Sigmoid colon (tissue), 4 donors: ENCODE data around the gene CDPF1.

Source experiments
- EP300 ChIP-seq, 4 donors: sonication (generic); formaldehyde crosslinking; IDR thresholded peaks; one replicate each; pipeline ENCODE4 v1.6.1; 2017; ENCODE audit warnings: antibody characterized with exemption in 4 of 4
- POLR2A ChIP-seq, 2 donors: fragments of 450-650 bp; IDR thresholded peaks; one replicate each; pipeline ENCODE4 v1.6.1; 2016; ENCODE audit warnings: antibody characterized with exemption in 2 of 2, mild to moderate bottlenecking in 2 of 2, moderate library complexity in 2 of 2
- POLR2AphosphoS5 ChIP-seq, 4 donors: sonication (generic); formaldehyde crosslinking; IDR thresholded peaks; one replicate each; pipeline ENCODE4 v1.6.1; 2017; ENCODE audit warnings: antibody characterized with exemption in 4 of 4
- TF ChIP-seq, protein P1 (sequence below), 4 experiments: fragments of 450-650 bp in 3 of 4; fragments of 200-600 bp in 1 of 4; IDR thresholded peaks; one replicate each; pipeline ENCODE4 v1.5.1; 2016 to 2019; ENCODE audit warnings: antibody characterized with exemption in 4 of 4, mild to moderate bottlenecking in 3 of 4, moderate library complexity in 2 of 4

DNA sequence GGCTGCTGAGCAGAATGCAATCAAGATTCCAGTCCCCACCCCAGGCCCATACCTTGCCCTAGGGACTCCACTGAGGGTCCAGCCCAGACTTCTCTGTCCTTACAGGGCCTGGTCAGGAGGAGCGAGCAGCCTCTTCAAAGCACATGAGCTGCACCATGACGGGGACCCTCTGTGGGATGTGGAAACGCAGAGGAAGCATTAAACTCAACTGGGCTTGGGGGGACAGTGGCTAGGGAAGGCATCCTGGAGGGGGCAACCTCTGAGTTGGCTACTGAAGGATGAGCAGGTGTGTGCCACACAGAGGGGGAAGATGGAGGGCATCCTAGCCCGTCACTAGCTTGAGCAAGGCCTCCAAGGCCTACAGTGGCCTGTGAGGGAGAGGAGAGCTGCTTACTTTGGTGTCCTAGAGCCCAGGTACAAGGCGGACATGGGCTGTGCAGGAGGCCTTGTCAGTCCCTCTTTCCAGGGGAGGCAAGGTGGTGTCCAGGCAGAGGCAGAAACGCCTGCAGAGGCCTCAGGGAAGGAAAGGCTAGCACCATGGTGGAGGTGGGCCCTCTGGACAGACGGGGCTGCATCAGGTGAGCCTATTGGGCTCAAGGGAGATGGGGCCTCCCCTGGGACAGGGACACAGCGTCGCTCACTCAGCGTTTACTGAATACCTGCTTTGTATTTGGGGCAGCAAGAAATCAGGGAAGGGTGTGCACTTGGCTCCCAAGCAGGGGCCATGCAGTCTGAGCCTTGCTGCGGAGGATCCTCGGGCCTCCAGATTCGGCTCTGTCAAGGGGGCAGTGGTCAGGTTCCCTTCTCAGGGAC, 32.0 kb upstream of the CDPF1 start:
- TF ChIP-seq POLR2A (IDR thresholded peaks at IDR 0.05) (no peak), POLR2AphosphoS5 (IDR thresholded peaks at IDR 0.05) (no peak), EP300 (IDR thresholded peaks at IDR 0.05) (no peak)
- TF ChIP-seq, protein P1, sequence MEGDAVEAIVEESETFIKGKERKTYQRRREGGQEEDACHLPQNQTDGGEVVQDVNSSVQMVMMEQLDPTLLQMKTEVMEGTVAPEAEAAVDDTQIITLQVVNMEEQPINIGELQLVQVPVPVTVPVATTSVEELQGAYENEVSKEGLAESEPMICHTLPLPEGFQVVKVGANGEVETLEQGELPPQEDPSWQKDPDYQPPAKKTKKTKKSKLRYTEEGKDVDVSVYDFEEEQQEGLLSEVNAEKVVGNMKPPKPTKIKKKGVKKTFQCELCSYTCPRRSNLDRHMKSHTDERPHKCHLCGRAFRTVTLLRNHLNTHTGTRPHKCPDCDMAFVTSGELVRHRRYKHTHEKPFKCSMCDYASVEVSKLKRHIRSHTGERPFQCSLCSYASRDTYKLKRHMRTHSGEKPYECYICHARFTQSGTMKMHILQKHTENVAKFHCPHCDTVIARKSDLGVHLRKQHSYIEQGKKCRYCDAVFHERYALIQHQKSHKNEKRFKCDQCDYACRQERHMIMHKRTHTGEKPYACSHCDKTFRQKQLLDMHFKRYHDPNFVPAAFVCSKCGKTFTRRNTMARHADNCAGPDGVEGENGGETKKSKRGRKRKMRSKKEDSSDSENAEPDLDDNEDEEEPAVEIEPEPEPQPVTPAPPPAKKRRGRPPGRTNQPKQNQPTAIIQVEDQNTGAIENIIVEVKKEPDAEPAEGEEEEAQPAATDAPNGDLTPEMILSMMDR (IDR thresholded peaks at IDR 0.05), result no peak
